Kidney epithelial cell (primary cell): ENCODE data around the gene BARHL1. TPM values are rescaled to one million over a fixed set of nuclear protein-coding genes. Genes with fewer than 3 reads are reported as not detected.

Source experiments
- DNase-seq: peaks from one replicate; pipeline ENCODE4 v3.0.0-alpha.2; 2010; ENCODE audit warnings: low read depth
- H3K27me3 ChIP-seq: 2 replicates; pipeline ENCODE4 v1.6.0; 2011; ENCODE audit warnings: low read length; ENCODE audit not compliant: control insufficient read depth, insufficient read depth
- H3K36me3 ChIP-seq: 2 replicates; pipeline ENCODE4 v1.5.1; 2011; ENCODE audit warnings: low read length; ENCODE audit not compliant: control insufficient read depth, insufficient read depth
- H3K4me3 ChIP-seq: 2 replicates; pipeline ENCODE4 v1.5.1; 2011; ENCODE audit warnings: low read depth, mild to moderate bottlenecking, control low read depth, low read length
- total RNA-seq: library from RNA; depleted of rRNA; stranded (reverse); fragments of >200 nt; gene quantifications from 2 replicates; pipeline ENCODE4 v1.2.3, GENCODE V29; 2015
- TF ChIP-seq, protein P1 (sequence below): IDR thresholded peaks from 2 replicates; pipeline ENCODE4 v1.5.1; 2011; ENCODE audit warnings: mild to moderate bottlenecking, moderate library complexity, low read length, control low read depth, inconsistent platforms; ENCODE audit not compliant: insufficient read depth, poor library complexity, severe bottlenecking

The BARHL1 gene
- total RNA-seq, 1 donor from 2014 or later, result not detected

DNA sequence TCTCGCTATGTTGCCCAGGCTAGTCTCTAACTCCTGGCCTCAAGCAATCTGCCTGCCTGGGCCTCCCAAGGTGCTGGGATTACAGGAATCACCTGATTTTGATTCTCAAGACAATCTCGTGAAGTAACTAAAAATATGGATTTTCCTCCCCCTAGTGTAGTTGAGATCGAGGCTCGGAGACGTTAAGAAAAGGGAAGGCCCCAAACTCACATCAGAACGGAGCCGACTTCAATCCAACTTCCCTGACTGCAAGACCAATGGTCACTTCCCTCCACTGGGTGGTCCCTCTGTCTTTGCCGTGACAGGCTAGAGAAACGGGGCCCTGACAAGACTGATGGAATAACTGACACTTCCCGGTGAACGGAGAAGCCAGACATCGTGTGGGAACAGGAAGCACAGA, 28.3 kb downstream of the BARHL1 start:
- H3K27me3 ChIP-seq, result no peaks in the 10 kb centered on the region
- H3K36me3 ChIP-seq, result peaks cover 2% of the 10 kb centered on the region
- no peak overlapping the region for H3K4me3 ChIP-seq
- no peak for DNase-seq
- TF ChIP-seq, protein P1, sequence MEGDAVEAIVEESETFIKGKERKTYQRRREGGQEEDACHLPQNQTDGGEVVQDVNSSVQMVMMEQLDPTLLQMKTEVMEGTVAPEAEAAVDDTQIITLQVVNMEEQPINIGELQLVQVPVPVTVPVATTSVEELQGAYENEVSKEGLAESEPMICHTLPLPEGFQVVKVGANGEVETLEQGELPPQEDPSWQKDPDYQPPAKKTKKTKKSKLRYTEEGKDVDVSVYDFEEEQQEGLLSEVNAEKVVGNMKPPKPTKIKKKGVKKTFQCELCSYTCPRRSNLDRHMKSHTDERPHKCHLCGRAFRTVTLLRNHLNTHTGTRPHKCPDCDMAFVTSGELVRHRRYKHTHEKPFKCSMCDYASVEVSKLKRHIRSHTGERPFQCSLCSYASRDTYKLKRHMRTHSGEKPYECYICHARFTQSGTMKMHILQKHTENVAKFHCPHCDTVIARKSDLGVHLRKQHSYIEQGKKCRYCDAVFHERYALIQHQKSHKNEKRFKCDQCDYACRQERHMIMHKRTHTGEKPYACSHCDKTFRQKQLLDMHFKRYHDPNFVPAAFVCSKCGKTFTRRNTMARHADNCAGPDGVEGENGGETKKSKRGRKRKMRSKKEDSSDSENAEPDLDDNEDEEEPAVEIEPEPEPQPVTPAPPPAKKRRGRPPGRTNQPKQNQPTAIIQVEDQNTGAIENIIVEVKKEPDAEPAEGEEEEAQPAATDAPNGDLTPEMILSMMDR, result no peak

DNA sequence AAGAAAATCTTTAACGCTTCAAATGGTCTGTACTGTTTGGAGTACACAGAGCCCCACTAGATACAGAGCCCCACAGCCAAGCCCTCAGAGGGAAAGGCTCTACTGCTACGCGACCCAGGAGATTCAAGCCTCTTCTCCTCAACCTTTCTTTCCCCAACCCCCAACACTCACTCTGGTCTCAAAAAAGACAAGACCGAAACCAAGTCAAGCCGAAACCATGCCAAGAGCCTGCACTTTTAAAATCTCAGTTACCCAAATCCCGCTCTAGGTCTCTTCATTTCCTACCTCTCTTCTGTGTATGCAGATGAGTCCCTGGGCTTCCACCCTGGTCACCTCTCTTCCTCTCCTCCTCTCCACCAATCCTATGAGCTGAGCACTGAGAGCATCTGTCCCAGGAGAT, 31.9 kb downstream of the BARHL1 start:
- Histone ChIP-seq H3K36me3 (peaks cover 2% of the 10 kb centered on the region), H3K27me3 (no peaks in the 10 kb centered on the region), H3K4me3 (no peak overlapping the region)
- no peak for DNase-seq
- TF ChIP-seq, protein P1, result no peak

DNA sequence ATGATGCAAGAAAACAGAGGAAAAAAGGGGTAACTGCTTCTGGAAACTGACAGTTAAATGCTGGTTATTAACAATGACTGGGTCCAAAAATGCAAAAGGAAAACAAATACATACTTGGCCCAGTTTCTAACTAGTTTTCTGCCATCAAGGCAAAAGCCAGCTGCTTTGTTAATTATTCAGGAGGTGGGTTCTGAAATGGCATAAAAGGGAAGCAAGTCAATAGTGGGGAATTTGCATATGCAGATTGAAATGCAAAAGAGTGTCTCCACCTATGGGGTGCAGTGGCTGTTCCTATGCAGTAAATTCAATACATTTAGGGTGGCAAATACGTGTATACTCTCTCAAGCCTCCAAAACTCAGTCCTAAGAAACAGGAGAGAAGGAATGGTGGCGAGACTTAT, 33.4 kb downstream of the BARHL1 start:
- Histone ChIP-seq H3K4me3 (no peak overlapping the region), H3K36me3 (peaks cover 2% of the 10 kb centered on the region), H3K27me3 (no peaks in the 10 kb centered on the region)
- DNase-seq, result no peak
- TF ChIP-seq, protein P1, result no peak

DNA sequence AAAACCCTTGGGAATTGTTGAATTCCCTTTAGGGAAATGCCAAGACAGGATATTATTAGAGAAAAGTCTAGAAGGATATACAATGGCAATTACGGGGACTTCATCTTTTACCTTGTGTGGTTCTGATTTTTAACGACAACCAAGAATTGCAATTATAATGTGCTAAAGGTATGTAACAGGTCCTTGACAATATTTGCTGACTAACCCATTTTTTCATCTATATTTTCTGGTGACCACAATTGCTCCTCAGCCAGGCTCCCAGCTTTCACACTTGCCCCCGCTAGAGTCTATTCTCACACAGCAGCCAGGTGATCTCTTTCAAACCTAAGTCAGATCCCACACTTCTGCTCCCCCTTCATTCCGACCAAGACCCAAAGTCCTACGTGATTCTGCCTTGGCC, 34.3 kb downstream of the BARHL1 start:
- TF ChIP-seq, protein P1, result no peak
- DNase-seq, result no peak
- H3K27me3 ChIP-seq, result no peaks in the 10 kb centered on the region
- no peak overlapping the region for H3K4me3 ChIP-seq
- no peaks in the 10 kb centered on the region for H3K36me3 ChIP-seq

DNA sequence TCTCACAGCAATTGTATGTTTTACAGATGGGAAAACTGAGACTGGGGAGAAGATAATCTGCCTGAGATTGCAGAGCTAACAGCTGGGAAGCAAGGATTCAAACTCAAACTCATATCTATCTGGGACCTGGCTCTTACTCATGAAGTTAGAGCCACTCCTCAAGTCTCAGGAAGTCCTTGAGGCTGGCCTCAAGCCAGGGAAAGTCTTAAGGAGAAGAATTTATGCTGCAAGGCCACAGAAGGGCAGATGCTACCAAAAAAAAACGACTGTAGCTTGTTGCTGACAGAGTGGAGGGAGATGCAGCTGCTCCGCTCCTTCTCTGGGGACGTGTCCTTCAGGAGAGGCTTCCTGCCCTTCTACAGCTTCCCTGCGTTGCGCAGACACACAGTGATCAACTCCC, 39.8 kb downstream of the BARHL1 start:
- Histone ChIP-seq H3K36me3 (peaks cover 1% of the 10 kb centered on the region), H3K27me3 (no peaks in the 10 kb centered on the region), H3K4me3 (no peak overlapping the region)
- TF ChIP-seq, protein P1, result no peak
- no peak for DNase-seq

DNA sequence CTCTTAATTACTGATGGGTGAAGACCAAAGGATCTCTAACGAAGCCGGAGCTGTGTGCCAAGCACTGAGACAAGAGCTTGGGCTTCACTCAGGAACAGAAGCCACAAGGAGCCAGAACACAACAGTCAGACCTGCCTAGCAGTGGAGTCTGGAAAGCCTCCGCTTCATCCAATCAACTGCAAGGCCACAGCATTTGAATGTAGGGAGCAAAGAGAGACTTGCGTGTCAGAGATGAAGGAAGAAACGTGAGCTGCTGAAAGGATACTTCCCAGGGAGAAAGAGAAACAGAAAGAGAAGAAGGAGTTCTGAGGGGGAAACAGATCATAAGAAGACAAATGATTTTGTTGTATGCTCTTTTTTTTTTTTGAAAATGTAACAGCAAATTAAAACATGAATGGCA, 43.9 kb downstream of the BARHL1 start:
- Histone ChIP-seq H3K27me3 (no peaks in the 10 kb centered on the region), H3K36me3 (peaks cover 3% of the 10 kb centered on the region), H3K4me3 (no peak overlapping the region)
- DNase-seq, result no peak
- TF ChIP-seq, protein P1, result no peak
